Glomerular visceral epithelial cell (primary cell): ENCODE data around the gene LHX4.

ENCODE experiments used
- DNase-seq: peaks from one replicate; pipeline ENCODE4 v3.0.0-alpha.2; 2016; ENCODE audit errors: extremely low spot score

LHX4 gene

GRCh38 chr1:180229483-180230415 lies at the start of gene LHX4:
Gene LHX4, plus strand, starts transcription at chr1:180230264. Its CDS starts 266 bp downstream, at chr1:180230530.
- peak; percentile 49 for DNase-seq

GRCh38 chr1:180181048-180181447 lies 49.0 kb upstream of the LHX4 start:
- DNase-seq = peak; percentile 17

- no peak for DNase-seq
Observed at GRCh38 chr1:180181996-180182642, 47.9 kb upstream of the LHX4 start.

- no peak for DNase-seq
Observed at GRCh38 chr1:180182643-180183311, 47.3 kb upstream of the LHX4 start.

GRCh38 chr1:180183426-180183825 lies 46.6 kb upstream of the LHX4 start:
- no peak for DNase-seq

- no peak for DNase-seq
Observed at GRCh38 chr1:180184041-180184440, 46.0 kb upstream of the LHX4 start.

GRCh38 chr1:180185281-180185680 lies 44.8 kb upstream of the LHX4 start:
- DNase-seq = no peak

- no peak for DNase-seq
Observed at GRCh38 chr1:180185971-180186645, 44.0 kb upstream of the LHX4 start.

- DNase-seq = no peak
Observed at GRCh38 chr1:180186831-180187230, 43.2 kb upstream of the LHX4 start.

- DNase-seq = no peak
Observed at GRCh38 chr1:180187626-180188025, 42.4 kb upstream of the LHX4 start.

- DNase-seq = peak; percentile 65
Observed at GRCh38 chr1:180188091-180188506, 42.0 kb upstream of the LHX4 start.

GRCh38 chr1:180188684-180189175 lies 41.3 kb upstream of the LHX4 start:
- DNase-seq = no peak

- no peak for DNase-seq
Observed at GRCh38 chr1:180190091-180190490, 40.0 kb upstream of the LHX4 start.

- no peak for DNase-seq
Observed at GRCh38 chr1:180192172-180192571, 37.9 kb upstream of the LHX4 start.

GRCh38 chr1:180193141-180194047 lies 36.7 kb upstream of the LHX4 start:
- no peak for DNase-seq

- DNase-seq = no peak
Observed at GRCh38 chr1:180194048-180194425, 36.0 kb upstream of the LHX4 start.

GRCh38 chr1:180194546-180195207 lies 35.4 kb upstream of the LHX4 start:
- DNase-seq = no peak

- DNase-seq = no peak
Observed at GRCh38 chr1:180195401-180195800, 34.7 kb upstream of the LHX4 start.

- no peak for DNase-seq
Observed at GRCh38 chr1:180195916-180196315, 34.1 kb upstream of the LHX4 start.

- DNase-seq = no peak
Observed at GRCh38 chr1:180196436-180197003, 33.5 kb upstream of the LHX4 start.
